Small intestine (tissue), 7 donors: ENCODE measurements around the gene IFT81. TPM values are rescaled to one million over a fixed set of nuclear protein-coding genes. Genes with fewer than 3 reads are reported as not detected.
A peak's percentile ranks its signal among the peaks of the same experiment; 100 is the strongest.

ENCODE experiments used
- DNase-seq, 2 donors: peaks; one replicate each; pipeline versions ENCODE4 v3.0.0 to v3.0.0-alpha.2; 2013
- FAIRE-seq: peaks from 2 replicates; lab custom pipeline; 2012; peaks lifted over from hg19 to GRCh38; lab: Jason Lieb, UNC
- H3K27ac ChIP-seq, 3 donors: one replicate each; pipeline ENCODE4 v1.5.1; 2013; ENCODE audit warnings: low read length in 2 of 3, mild to moderate bottlenecking in 2 of 3, control low read depth in 1 of 3, inconsistent platforms in 1 of 3, low read depth in 1 of 3, moderate library complexity in 1 of 3
- H3K27me3 ChIP-seq, 3 donors: one replicate each; pipeline ENCODE4 v1.6.1; 2013; ENCODE audit warnings: low read length in 3 of 3, inconsistent platforms in 1 of 3; ENCODE audit not compliant: control insufficient read depth in 3 of 3, insufficient read depth in 3 of 3
- H3K36me3 ChIP-seq, 3 donors: one replicate each; pipeline ENCODE4 v1.6.1; 2013; ENCODE audit warnings: low read length in 3 of 3, inconsistent platforms in 1 of 3, low read depth in 1 of 3, mild to moderate bottlenecking in 1 of 3, moderate library complexity in 1 of 3; ENCODE audit not compliant: control insufficient read depth in 3 of 3, insufficient read depth in 2 of 3
- H3K4me1 ChIP-seq, 3 donors: one replicate each; pipeline ENCODE4 v1.6.1; 2013; ENCODE audit warnings: low read length in 2 of 3, inconsistent platforms in 1 of 3, low read depth in 1 of 3, mild to moderate bottlenecking in 1 of 3, moderate library complexity in 1 of 3; ENCODE audit not compliant: control insufficient read depth in 3 of 3, insufficient read depth in 2 of 3
- H3K4me3 ChIP-seq, 3 donors: one replicate each; pipeline ENCODE4 v1.5.1; 2013; ENCODE audit warnings: low read length in 3 of 3, control low read depth in 1 of 3, inconsistent platforms in 1 of 3, low read depth in 1 of 3, mild to moderate bottlenecking in 1 of 3, moderate library complexity in 1 of 3
- H3K9me3 ChIP-seq, 2 donors: one replicate each; pipeline ENCODE4 v1.6.1; 2013; ENCODE audit warnings: low read depth in 1 of 2, low read length in 1 of 2; ENCODE audit not compliant: control insufficient read depth in 2 of 2, insufficient read depth in 1 of 2
- WGBS, 3 donors: extraction: QIAGEN DNeasy Blood & Tissue Kit; methylation state at CpG; one replicate each; pipeline ENCODE4 v1.1.7; 2013; 5-methylcytosine and 5-hydroxymethylcytosine counted together
- polyA plus RNA-seq, 4 donors: library from polyadenylated mRNA; stranded (reverse) in 3 of 4; unstranded in 1 of 4; fragments of 200-250 nt in 3 of 4; fragments of 120-200 nt in 1 of 4; gene quantifications; one replicate each; pipeline versions ENCODE4 v1.2.1 to v1.2.3, GENCODE V29; 2013
- donor health status: healthy with polysubstance abuse.
- donor health status: control.
- donor health status: control.
- donor health status: Bipolar disorder and iron deficiency.
- donor health status: healthy.

The IFT81 gene
- polyA plus RNA-seq, 4 donors = 0.54 to 10.2 (median 2.6) TPM

- no peaks in the 10 kb centered on the region for H3K9me3 ChIP-seq
- no peak overlapping the region for H3K4me3 ChIP-seq
- peaks cover 3 to 18% (median 10%) of the 10 kb centered on the region in 3 donors for H3K4me1 ChIP-seq
- FAIRE-seq (no peak), DNase-seq (no peak)
- 66 to 77% (median 76%) methylated on average over 5 of the region's 5 CpGs for WGBS, 3 donors
- no peaks in the 10 kb centered on the region for H3K36me3 ChIP-seq
- peak overlapping the region in 2 of 3 donors; percentile 10 to 81 for H3K27ac ChIP-seq
- H3K27me3 ChIP-seq = no peaks in the 10 kb centered on the region
Observed at GRCh38 chr12:110266381-110266960, 142.3 kb downstream of the IFT81 start.

DNA sequence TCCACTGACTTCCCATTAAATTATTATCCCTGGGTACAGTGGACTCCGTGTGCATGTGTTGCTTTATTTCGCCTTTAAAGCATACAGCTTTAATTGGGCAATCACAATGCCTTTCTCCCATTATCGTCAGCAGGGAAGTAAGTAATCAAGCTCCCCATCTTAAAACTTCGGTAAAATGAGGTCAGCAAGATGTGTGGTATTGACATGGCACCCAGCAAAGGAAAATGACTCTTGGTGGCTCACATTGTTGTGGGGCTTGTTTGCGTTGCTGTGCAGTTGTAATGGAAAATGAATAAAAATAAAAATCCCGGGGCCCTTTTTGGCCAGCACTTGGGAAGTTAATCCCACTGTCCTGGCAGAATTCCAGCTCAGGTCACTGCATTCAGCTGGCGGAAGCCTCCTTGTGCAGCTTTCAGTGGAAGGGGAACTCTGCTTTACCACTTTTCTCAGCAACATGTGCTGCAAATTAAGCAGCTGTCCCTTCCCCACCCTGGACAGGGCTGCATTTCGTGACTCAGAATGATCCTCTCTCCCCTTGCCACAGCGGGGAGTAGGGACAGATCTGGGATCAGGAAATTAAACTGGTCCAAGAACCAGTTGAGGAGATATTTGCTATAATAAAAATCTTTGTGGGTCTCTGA is 142.9 kb downstream of the IFT81 start:
- no peak overlapping the region for H3K4me3 ChIP-seq
- no peak for FAIRE-seq
- H3K9me3 ChIP-seq = no peaks in the 10 kb centered on the region
- 15 to 29% (median 25%) methylated on average over 9 of the region's 9 CpGs for WGBS, 3 donors
- DNase-seq = peak in 1 of 2 donors; percentile 40
- peak overlapping the region in 2 of 3 donors; percentile 10 to 81 for H3K27ac ChIP-seq
- H3K4me1 ChIP-seq = peaks cover 3 to 18% (median 10%) of the 10 kb centered on the region in 3 donors
- H3K36me3 ChIP-seq = no peaks in the 10 kb centered on the region
- no peaks in the 10 kb centered on the region for H3K27me3 ChIP-seq

Other genes starting within 250 kb of the IFT81 start
- gene GLTP, start 243.8 kb upstream of the IFT81 start, polyA plus RNA-seq = 10 to 100 TPM; 16.6 to 35.5 (median 32.1) TPM
- gene TCHP, start 224.1 kb upstream of the IFT81 start, polyA plus RNA-seq = 10 to 100 TPM in 2 of 4 donors, 1 to 10 TPM in 2; 7.0 to 25.5 (median 11.5) TPM
- 10 to 100 TPM in 2 of 4 donors, 1 to 10 TPM in 2; 7.0 to 32.6 (median 9.0) TPM for gene GIT2, start 128.0 kb upstream of the IFT81 start, polyA plus RNA-seq
- 10 to 100 TPM; 15.5 to 27.5 (median 21.2) TPM for gene ANKRD13A, start 124.9 kb upstream of the IFT81 start, polyA plus RNA-seq
- gene C12orf76, start 75.8 kb upstream of the IFT81 start, polyA plus RNA-seq = 10 to 100 TPM in 2 of 4 donors, 1 to 10 TPM in 2; 5.4 to 32.4 (median 8.1) TPM
- 100 to 1,000 TPM in 2 of 4 donors, 10 to 100 TPM in 2; 14.8 to 134 (median 61.2) TPM for gene ATP2A2, start 156.9 kb downstream of the IFT81 start, polyA plus RNA-seq